ENCODE measurements around the gene PLEKHA6. TPM values are rescaled to one million over a fixed set of nuclear protein-coding genes. Genes with fewer than 3 reads are reported as not detected.

The PLEKHA6 gene
- total RNA-seq, 4 donors from 2014 or later, result 8.7 to 17.8 (median 11.4) TPM

DNA sequence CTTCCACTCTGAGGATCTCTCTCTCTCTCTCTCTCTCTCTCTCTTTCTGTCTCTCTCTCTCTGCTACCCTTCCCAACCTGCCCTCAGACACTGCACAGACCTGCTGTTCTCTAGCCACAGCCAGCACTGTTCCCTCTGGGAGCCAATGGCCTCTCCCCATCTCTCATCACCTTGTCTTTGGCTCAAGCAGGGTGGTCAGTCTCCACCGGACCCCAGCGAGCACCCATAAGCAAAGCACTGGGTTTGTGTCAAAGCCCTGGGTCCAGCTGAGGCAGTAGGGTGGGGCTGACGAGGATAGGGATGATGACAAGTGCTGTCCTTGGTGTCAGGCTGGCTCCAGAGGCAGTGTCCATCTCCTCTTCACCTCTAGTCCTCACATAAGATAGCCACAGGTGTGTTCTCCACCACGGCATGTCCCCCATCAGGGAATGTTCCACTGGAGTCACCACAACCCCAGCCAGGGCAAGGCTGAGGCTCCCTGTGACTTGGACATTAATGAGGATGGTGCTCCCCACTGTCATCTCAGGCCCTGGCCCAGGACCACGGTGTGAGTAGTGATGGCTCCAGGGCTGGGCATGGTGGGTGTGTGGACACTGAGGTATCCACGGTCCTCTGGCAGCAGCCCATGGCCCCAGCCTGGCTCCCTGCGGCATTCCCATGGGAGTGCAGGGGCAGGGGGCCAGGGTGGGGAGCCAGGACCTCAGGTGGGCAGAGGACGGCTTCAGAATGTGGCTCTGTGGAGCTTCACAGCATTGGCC is 137.5 kb downstream of the PLEKHA6 start:
- 50% methylated on average over 1 of the region's 8 CpGs; no CpG with 5 or more reads in 1 of the 2 donors for WGBS, 2 donors (ENCODE audit: low coverage in 1 of 2)
- H3K4me1 ChIP-seq, result no peaks in the 10 kb centered on the region
- ATAC-seq, result no peak
- H3K27ac ChIP-seq, result no peak overlapping the region
- H3K4me3 ChIP-seq, result no peak overlapping the region
- no peaks in the 10 kb centered on the region for H3K9me3 ChIP-seq
- TF ChIP-seq EP300 (IDR thresholded peaks at IDR 0.05) (no peak), CTCF (IDR thresholded peaks at IDR 0.05) (no peak), POLR2AphosphoS5 (IDR thresholded peaks at IDR 0.05) (no peak)
- peaks cover 16% of the 10 kb centered on the region for H3K27me3 ChIP-seq
- no peaks in the 10 kb centered on the region for H3K36me3 ChIP-seq

DNA sequence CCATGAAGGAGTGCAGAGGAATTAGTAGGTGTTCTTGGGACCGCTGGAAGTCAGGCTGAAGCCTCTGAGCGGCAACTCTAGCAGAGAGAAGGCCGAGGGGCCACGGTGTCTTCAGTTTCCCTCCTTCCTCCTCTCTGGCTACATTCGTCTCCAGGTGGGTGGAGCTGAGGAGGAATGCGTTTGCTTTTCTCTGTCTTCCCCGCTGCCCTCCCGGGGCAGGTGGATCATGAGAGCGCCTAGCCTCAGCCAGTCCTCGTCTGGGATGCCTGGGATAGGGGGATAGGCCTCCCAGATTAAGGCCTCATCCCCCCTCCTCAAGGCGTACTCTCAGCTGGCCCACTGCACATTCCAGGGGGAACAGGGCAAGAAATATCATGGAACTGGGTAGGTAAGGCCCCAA is 138.5 kb downstream of the PLEKHA6 start:
- H3K4me1 ChIP-seq, result no peaks in the 10 kb centered on the region
- TF ChIP-seq POLR2AphosphoS5 (IDR thresholded peaks at IDR 0.05) (no peak), EP300 (IDR thresholded peaks at IDR 0.05) (no peak), CTCF (IDR thresholded peaks at IDR 0.05) (no peak), POLR2A (IDR thresholded peaks at IDR 0.05) (no peak)
- WGBS, 2 donors (ENCODE audit: low coverage in 1 of 2), result 64 to 94% methylated on average over 4 to 5 of the region's 11 CpGs
- no peak overlapping the region for H3K27ac ChIP-seq
- H3K36me3 ChIP-seq, result no peaks in the 10 kb centered on the region
- H3K27me3 ChIP-seq, result peaks cover 25% of the 10 kb centered on the region
- ATAC-seq, result no peak
- H3K4me3 ChIP-seq, result no peak overlapping the region
- no peaks in the 10 kb centered on the region for H3K9me3 ChIP-seq

- H3K27me3 ChIP-seq, result peaks cover 27% of the 10 kb centered on the region
- no peaks in the 10 kb centered on the region for H3K9me3 ChIP-seq
- 51 to 79% methylated on average over 3 to 4 of the region's 10 CpGs for WGBS, 2 donors (ENCODE audit: low coverage in 1 of 2)
- H3K4me3 ChIP-seq, result no peak overlapping the region
- H3K36me3 ChIP-seq, result no peaks in the 10 kb centered on the region
- H3K27ac ChIP-seq, result no peak overlapping the region
- ATAC-seq, result peak; percentile 39
- no peaks in the 10 kb centered on the region for H3K4me1 ChIP-seq
- no peak for TF ChIP-seq EP300 (IDR thresholded peaks at IDR 0.05)
- no peak for TF ChIP-seq POLR2A (IDR thresholded peaks at IDR 0.05)
- TF ChIP-seq CTCF (IDR thresholded peaks at IDR 0.05), result no peak
- no peak for TF ChIP-seq POLR2AphosphoS5 (IDR thresholded peaks at IDR 0.05)
Measured at GRCh38 chr1:204219971-204220616, 139.6 kb downstream of the PLEKHA6 start.

DNA sequence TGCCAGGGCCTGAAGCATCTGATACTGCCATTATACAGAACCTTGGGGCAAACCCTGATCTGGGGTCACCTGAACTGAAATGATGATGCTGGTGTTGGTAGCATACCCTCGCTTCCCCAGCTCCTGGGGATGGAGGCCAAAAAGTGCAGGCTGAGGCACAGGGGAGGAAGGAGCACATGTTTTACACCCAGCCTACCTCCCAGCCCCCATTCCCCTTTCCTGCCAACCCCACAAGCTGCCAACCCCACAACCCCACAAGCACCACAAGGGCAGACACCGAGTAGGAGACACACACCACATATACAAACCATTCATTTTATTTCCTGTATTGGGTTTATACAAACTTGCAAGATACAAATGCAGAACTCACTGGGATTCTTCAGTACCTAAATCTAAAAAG is 141.2 kb downstream of the PLEKHA6 start:
- H3K4me3 ChIP-seq, result no peak overlapping the region
- no peaks in the 10 kb centered on the region for H3K36me3 ChIP-seq
- peaks cover 0 to 10% (median 5%) of the 10 kb centered on the region in 3 donors for H3K4me1 ChIP-seq
- WGBS, 2 donors (ENCODE audit: low coverage in 1 of 2), result 31% methylated on average over 2 of the region's 2 CpGs; no CpG with 5 or more reads in 1 of the 2 donors
- ATAC-seq, result no peak
- TF ChIP-seq POLR2A (IDR thresholded peaks at IDR 0.05) (no peak), CTCF (IDR thresholded peaks at IDR 0.05) (no peak), EP300 (IDR thresholded peaks at IDR 0.05) (no peak), POLR2AphosphoS5 (IDR thresholded peaks at IDR 0.05) (no peak)
- H3K27ac ChIP-seq, result no peak overlapping the region
- no peaks in the 10 kb centered on the region for H3K9me3 ChIP-seq
- H3K27me3 ChIP-seq, result peaks cover 41% of the 10 kb centered on the region

DNA sequence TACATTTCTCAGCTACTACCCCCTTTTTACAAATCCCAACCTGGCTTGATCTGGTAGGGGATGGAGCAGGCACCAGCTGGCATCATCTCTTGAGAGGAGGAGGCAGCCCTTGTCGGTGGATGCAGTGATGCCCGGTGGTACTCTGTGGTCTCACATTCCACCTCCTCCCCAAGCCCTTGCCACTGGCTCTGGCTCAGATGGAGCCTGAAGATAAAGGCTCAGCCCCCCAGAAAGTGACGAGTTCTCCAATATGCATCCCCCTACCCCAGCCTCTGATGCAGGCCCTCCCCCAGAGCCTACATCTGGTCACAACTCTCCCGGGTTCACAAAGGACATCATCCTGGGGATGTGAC is 142.1 kb downstream of the PLEKHA6 start:
- 64% methylated on average over 2 to 3 of the region's 4 CpGs for WGBS, 2 donors (ENCODE audit: low coverage in 1 of 2)
- no peak for TF ChIP-seq POLR2A (IDR thresholded peaks at IDR 0.05)
- no peak for TF ChIP-seq POLR2AphosphoS5 (IDR thresholded peaks at IDR 0.05)
- no peak for TF ChIP-seq EP300 (IDR thresholded peaks at IDR 0.05)
- TF ChIP-seq CTCF (IDR thresholded peaks at IDR 0.05), result no peak
- no peaks in the 10 kb centered on the region for H3K9me3 ChIP-seq
- H3K27ac ChIP-seq, result no peak overlapping the region
- ATAC-seq, result no peak
- H3K4me3 ChIP-seq, result no peak overlapping the region
- H3K4me1 ChIP-seq, result peaks cover 0 to 14% (median 5%) of the 10 kb centered on the region in 3 donors
- H3K36me3 ChIP-seq, result no peaks in the 10 kb centered on the region
- peaks cover 45% of the 10 kb centered on the region for H3K27me3 ChIP-seq
